ACC112 (cell line): ENCODE data around the gene GLDN.

Experiments
- H2AFZ ChIP-seq: fragments of 200-600 bp; sonication (generic); one replicate; pipeline ENCODE4 v1.6.0; 2017; ENCODE audit warnings: antibody characterized with exemption, low read length; ENCODE audit not compliant: unreplicated experiment
- H3K27ac ChIP-seq: fragments of 200-600 bp; sonication (generic); 2 replicates; pipeline ENCODE4 v1.5.1; 2014; ENCODE audit warnings: low read depth, mild to moderate bottlenecking, antibody characterized with exemption, low read length, moderate library complexity
- H3K27me3 ChIP-seq: fragments of 200-600 bp; sonication (generic); 2 replicates; pipeline ENCODE4 v1.6.1; 2014; ENCODE audit warnings: mild to moderate bottlenecking, antibody characterized with exemption, low read length, moderate library complexity, mixed read lengths; ENCODE audit not compliant: insufficient read depth
- H3K36me3 ChIP-seq: fragments of 200-600 bp; sonication (generic); 2 replicates; pipeline ENCODE4 v1.6.1; 2016; ENCODE audit warnings: mild to moderate bottlenecking, antibody characterized with exemption, low read length, moderate library complexity, mixed read lengths; ENCODE audit not compliant: insufficient read depth
- H3K4me1 ChIP-seq: fragments of 200-600 bp; sonication (generic); one replicate; pipeline ENCODE4 v1.6.1; 2016; ENCODE audit warnings: low read length, mixed read lengths; ENCODE audit not compliant: insufficient read depth, unreplicated experiment, control insufficient read depth
- H3K4me3 ChIP-seq: fragments of 200-600 bp; sonication (generic); 2 replicates; pipeline ENCODE4 v1.5.1; 2014; ENCODE audit warnings: mild to moderate bottlenecking, low read depth, low read length
- H3K79me2 ChIP-seq: fragments of 200-600 bp; sonication (generic); one replicate; pipeline ENCODE4 v1.6.0; 2016; ENCODE audit warnings: low read length; ENCODE audit not compliant: control insufficient read depth, unreplicated experiment, insufficient read depth

GLDN gene

DNA sequence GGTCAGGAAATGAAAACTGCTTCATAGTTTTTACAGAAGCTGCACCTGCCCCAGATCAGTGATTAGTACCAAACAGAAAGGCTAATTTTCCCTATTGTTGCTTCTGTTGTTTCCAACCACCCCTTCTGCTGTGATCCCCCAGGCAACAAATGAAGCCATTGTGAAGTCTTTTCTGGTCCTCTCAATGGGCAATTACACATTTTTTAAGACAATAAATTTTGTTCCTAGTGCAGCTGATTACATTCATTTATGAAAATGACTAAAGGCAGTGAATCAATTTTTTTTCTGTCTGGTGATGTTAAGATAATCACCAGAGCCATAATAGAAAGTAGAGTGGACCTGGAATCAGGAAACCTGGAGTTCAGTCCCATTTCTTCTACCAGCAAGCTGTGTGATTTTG, 32.7 kb downstream of the GLDN start:
- no peak overlapping the region for H3K27ac ChIP-seq
- no peak overlapping the region for H3K4me3 ChIP-seq
- H3K36me3 ChIP-seq = no peaks in the 10 kb centered on the region
- no peaks in the 10 kb centered on the region for H3K79me2 ChIP-seq
- H3K4me1 ChIP-seq = peaks cover 16% of the 10 kb centered on the region
- no peaks in the 10 kb centered on the region for H3K27me3 ChIP-seq
- H2AFZ ChIP-seq = no peak overlapping the region

DNA sequence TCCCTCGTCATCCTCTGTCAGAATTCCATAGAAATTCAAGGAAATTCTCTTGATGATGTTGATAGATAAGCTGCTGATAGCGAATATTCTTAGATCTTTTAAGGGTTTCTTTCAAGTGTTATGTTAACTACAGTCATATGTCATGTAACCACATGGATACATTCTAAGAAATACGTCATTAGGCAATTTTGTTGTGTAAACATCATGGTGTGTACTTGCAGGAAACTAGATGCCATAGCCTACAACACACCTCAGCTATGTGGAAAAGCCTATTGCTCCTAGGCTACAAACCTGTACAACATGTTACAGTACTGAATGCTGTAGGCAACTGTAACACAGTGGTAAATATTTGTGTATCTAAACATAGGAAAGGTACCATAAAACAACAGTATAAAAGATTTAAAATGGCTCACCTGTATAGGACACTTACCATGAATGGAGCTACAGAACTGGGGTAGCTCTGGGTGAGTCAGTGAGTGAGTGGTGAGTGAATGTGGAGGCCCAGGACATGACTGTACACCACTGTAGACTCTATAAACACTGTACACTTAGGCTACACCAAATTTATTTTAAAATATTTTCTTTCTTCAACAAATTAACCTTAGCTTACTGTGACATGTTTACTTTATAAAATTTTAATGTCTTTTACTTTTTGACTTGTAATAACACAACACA, 34.6 kb downstream of the GLDN start:
- Histone ChIP-seq H3K4me1 (peaks cover 9% of the 10 kb centered on the region), H3K79me2 (no peaks in the 10 kb centered on the region), H3K27ac (no peak overlapping the region), H3K4me3 (no peak overlapping the region), H2AFZ (no peak overlapping the region), H3K27me3 (no peaks in the 10 kb centered on the region), H3K36me3 (no peaks in the 10 kb centered on the region)

DNA sequence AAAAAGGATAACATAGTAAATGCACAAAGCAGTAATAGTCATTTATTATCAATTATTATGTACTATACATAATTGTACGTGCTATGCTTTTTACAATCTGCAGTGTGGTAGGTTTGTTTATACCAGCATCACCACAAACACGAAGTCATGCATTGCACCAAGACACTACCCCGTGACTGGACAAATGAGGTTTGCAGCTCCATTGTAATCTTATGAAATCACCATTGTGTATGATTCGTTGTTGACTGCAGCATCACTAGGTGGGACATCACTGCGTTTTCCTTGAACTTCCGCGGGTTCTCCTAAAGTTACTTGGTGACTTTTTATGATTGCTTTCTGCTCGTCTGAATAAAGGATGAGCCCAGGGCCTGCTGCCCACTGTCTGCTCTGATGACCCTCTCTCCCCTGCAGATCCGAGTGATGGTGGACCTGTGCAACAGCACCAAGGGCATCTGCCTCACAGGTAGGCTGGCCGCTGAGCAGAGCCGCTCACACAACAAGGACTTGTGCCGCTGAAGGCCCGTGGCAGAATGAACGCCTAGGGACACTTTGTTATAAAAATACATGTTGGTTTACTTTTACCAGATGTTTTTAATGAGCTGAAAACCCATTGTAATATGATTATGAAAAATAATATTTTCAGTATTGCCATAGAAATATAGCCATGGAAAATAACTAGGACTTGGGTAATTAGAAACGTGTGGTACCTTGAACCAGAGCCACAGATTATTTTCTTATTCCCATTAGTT, 35.8 kb downstream of the GLDN start:
- Histone ChIP-seq H3K79me2 (no peaks in the 10 kb centered on the region), H3K27me3 (no peaks in the 10 kb centered on the region), H3K4me1 (peaks cover 9% of the 10 kb centered on the region), H3K4me3 (no peak overlapping the region), H3K36me3 (no peaks in the 10 kb centered on the region), H2AFZ (no peak overlapping the region), H3K27ac (no peak overlapping the region)

DNA sequence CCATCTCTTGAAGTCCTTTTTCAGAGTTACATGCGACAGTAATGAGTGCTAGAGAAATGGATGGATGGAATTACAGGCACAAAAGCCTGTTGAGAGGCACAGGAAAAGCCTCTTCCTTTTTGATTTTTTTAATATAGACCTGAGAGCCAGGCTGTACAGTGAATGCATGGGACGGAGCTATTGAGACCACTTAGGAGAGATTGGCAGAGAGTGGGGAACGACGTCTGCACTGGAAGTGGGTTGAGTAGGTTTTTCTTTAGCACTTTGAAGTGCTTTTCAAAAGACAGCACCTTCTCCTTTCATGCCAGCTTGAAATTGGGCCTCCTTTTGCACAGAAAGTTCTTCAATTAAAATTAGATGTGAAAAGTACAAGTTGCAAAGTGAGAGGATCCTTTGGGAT, 37.0 kb downstream of the GLDN start:
- H3K27me3 ChIP-seq = no peaks in the 10 kb centered on the region
- no peak overlapping the region for H3K27ac ChIP-seq
- H3K4me3 ChIP-seq = no peak overlapping the region
- no peak overlapping the region for H2AFZ ChIP-seq
- H3K79me2 ChIP-seq = no peaks in the 10 kb centered on the region
- H3K36me3 ChIP-seq = no peaks in the 10 kb centered on the region
- H3K4me1 ChIP-seq = peaks cover 9% of the 10 kb centered on the region

DNA sequence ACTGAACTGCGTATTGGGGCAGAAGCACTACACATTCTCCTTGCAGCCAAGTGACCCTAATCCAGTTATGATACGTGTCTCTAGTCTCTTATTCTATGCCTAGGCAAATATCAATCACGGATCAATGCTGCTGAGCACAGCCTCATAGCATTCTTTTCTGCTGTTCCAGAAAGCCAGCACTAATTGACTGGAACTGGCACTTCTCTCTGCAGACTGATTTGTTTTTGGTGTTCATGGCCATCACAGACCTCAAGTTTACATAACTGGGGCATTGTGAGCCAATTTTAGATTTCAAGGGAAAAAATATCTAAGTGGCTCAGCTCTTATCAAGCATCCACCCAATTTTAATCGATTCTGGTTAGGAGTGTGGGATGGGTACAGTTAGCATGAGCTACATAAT, 37.9 kb downstream of the GLDN start:
- no peak overlapping the region for H2AFZ ChIP-seq
- H3K27me3 ChIP-seq = no peaks in the 10 kb centered on the region
- H3K27ac ChIP-seq = no peak overlapping the region
- no peaks in the 10 kb centered on the region for H3K36me3 ChIP-seq
- no peak overlapping the region for H3K4me3 ChIP-seq
- peaks cover 9% of the 10 kb centered on the region for H3K4me1 ChIP-seq
- no peaks in the 10 kb centered on the region for H3K79me2 ChIP-seq

DNA sequence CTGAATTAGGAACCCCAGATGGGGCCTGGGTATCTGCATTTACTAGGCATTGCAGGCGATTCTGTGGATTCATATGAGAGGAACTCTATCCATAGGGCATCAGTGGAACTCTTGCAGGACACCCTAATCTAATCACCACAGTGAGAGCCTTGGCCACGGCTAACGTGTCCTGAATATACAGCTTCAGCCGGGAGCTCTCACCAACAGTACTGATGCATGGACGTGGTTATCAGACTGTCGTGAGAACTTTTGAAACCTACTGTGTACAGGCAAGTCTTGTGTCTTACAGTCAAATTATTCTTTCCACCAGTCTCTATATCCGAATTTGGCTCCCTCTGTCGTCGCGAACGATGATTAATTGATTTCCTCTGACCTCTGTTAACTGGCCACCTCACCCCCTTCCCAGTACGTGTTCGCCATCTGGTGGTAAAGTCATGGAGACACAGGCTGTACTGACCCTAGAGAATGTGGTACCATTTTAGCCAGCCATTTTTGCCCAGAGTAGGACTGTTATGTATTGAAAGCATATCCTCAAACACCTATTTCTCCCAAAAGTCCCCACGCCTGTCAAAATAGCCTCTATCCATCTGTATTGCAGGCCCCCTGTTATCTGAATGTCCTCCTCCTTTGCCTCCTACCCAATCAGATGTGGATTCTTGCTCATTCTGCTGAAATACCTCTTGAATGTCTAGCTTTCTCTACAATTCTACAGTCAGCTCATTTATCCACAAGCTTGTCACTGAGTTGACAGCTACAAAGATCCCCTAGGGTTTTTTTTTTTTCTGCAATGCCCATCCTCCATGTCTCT, 39.7 kb downstream of the GLDN start:
- Histone ChIP-seq H2AFZ (no peak overlapping the region), H3K27ac (no peak overlapping the region), H3K4me3 (no peak overlapping the region), H3K79me2 (no peaks in the 10 kb centered on the region), H3K36me3 (no peaks in the 10 kb centered on the region), H3K27me3 (no peaks in the 10 kb centered on the region), H3K4me1 (peaks cover 5% of the 10 kb centered on the region)

DNA sequence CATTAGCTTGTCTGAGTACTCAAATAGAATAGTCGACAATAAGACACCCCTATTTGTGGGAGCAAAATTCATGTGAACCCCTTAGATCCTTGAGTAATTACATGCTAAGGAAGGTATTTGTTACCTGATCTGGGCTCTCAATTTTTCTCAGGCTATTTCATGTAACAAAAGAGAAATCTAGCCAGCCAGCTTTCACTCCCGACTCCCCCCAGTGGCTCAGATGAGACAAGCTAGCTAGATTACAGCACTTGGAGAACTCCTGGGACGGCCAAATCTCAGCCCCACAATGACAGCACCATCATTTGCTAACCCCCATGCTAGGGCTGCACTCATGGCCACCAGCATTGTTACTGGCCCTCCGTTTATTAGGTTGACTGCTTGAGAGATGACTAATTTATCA, 41.3 kb downstream of the GLDN start:
- Histone ChIP-seq H3K4me1 (no peaks in the 10 kb centered on the region), H3K27me3 (no peaks in the 10 kb centered on the region), H3K36me3 (no peaks in the 10 kb centered on the region), H3K27ac (no peak overlapping the region), H2AFZ (no peak overlapping the region), H3K4me3 (no peak overlapping the region), H3K79me2 (no peaks in the 10 kb centered on the region)

DNA sequence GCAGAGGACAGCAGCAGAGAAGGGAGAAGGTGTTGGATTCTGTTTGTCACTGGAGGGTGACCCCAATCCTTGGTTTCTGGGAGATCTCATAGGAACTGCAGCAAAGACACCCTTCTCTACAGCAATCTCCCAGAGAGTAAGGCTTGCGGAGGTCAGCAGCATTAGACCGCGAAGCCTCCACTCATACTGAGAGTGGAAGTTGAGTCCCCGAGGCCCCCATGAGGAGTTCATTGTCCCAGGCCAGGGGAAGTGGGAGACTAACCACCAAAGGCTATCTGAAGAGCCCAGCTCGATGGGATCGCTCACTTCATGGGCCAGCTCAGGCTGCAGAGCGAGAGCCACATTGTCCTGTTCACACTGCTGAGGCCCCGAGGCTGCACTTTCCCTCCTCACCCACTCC, 44.6 kb downstream of the GLDN start:
- no peaks in the 10 kb centered on the region for H3K79me2 ChIP-seq
- no peaks in the 10 kb centered on the region for H3K27me3 ChIP-seq
- no peak overlapping the region for H3K4me3 ChIP-seq
- no peaks in the 10 kb centered on the region for H3K4me1 ChIP-seq
- H3K36me3 ChIP-seq = no peaks in the 10 kb centered on the region
- H3K27ac ChIP-seq = no peak overlapping the region
- no peak overlapping the region for H2AFZ ChIP-seq

DNA sequence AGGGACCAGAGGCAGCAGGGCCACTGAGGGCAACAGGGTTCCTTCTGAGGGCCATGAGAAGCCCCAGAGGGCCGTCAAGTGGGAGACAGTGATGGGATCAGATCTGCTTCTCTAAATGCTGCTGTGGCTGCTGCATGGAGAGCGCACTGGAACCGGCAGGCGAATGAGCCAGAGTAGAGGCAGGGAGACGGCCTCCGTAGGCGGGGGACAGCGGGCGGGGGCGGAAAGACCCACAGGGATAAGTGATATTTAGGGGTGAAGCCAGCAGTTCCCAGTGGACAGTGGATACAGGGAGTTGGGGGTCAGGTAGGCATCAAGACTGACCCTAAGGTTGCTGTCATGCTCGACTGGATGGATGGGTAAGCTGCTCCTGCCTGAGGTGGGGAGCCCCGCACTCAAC, 45.0 kb downstream of the GLDN start:
- no peaks in the 10 kb centered on the region for H3K36me3 ChIP-seq
- H3K4me3 ChIP-seq = no peak overlapping the region
- no peak overlapping the region for H3K27ac ChIP-seq
- H3K27me3 ChIP-seq = no peaks in the 10 kb centered on the region
- no peak overlapping the region for H2AFZ ChIP-seq
- no peaks in the 10 kb centered on the region for H3K4me1 ChIP-seq
- H3K79me2 ChIP-seq = no peaks in the 10 kb centered on the region

DNA sequence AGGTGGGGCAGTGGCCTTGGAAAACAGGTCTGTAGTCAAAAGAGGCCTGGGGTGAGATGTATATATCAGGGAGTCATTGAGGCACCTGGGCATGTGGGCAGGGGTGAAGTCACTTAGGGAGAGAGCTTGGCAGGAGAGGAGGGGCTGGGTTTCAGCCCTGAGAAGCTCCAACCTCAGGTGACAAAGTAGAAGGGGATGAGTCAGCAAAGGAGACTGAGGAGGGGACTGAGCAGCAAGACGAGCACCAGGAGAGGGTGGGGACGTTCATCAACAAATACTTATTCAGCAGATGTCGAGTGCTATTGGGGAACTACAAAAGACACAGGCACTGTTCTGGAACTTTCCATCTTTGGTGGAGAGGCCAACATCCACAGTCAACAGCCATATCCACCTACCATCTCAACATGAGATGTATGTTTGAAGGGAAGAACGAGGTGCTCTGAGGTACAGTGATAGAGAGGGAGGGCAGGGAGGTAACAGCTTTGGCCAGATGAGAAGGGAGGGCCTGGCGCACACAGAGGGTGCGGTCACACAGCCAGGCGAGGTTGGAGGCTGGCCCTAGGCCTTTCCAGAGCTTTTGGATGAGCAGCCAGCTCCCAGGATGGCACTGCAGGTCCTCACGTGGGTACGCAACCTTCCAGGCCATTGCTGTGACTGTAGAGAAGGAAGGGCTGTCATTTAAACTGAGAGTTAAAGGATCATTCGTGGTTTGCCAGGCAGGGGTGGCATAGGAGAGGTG, 45.7 kb downstream of the GLDN start:
- no peak overlapping the region for H2AFZ ChIP-seq
- no peaks in the 10 kb centered on the region for H3K27me3 ChIP-seq
- no peaks in the 10 kb centered on the region for H3K4me1 ChIP-seq
- H3K4me3 ChIP-seq = no peak overlapping the region
- H3K27ac ChIP-seq = no peak overlapping the region
- no peaks in the 10 kb centered on the region for H3K36me3 ChIP-seq
- H3K79me2 ChIP-seq = no peaks in the 10 kb centered on the region
